Activated T-cell treated with anti-CD3 and anti-CD28 coated beads, Interleukin-2, amount 50 U/mL, for 4 hours (primary cell): ENCODE data around the gene LAG3. TPM values are rescaled to one million over a fixed set of nuclear protein-coding genes. Genes with fewer than 3 reads are reported as not detected.
"Not testable (repeated sequence)": the region's sequence is repeated elsewhere in the genome, so short reads cannot be mapped to it uniquely, and the experiment has no call there.

Experiments
- ATAC-seq, 2 donors: fragments of 200-7000 bp; cut with Tn5 transposase; one replicate each; pipeline ENCODE4 v1.10.0; 2021
- DNase-seq: peaks from one replicate; pipeline ENCODE4 v3.0.0-alpha.2; 2020
- H3K27me3 Mint-ChIP-seq: one replicate; pipeline ENCODE4 v1.8.0; 2021; ENCODE audit warnings: low read depth, mixed read lengths
- H3K36me3 Mint-ChIP-seq: one replicate; pipeline ENCODE4 v1.8.0; 2022; ENCODE audit warnings: mixed read lengths; ENCODE audit not compliant: insufficient read depth
- H3K4me1 Mint-ChIP-seq: one replicate; pipeline ENCODE4 v1.8.0; 2021; ENCODE audit warnings: low read depth, mixed read lengths
- H3K4me3 Mint-ChIP-seq: one replicate; pipeline ENCODE4 v1.8.0; 2021; ENCODE audit warnings: mild to moderate bottlenecking, moderate library complexity, mixed read lengths
- H3K9me3 Mint-ChIP-seq: one replicate; pipeline ENCODE4 v1.8.0; 2021; ENCODE audit warnings: mixed read lengths
- total RNA-seq, 3 donors: library from RNA; stranded (reverse); gene quantifications; one replicate each; pipeline ENCODE4 v1.2.1, GENCODE V29; 2021

The LAG3 gene
- 100 to 1,000 TPM in 1 of 3 donors, 10 to 100 TPM in 2; 71.1 to 125 (median 86.4) TPM for total RNA-seq

DNA sequence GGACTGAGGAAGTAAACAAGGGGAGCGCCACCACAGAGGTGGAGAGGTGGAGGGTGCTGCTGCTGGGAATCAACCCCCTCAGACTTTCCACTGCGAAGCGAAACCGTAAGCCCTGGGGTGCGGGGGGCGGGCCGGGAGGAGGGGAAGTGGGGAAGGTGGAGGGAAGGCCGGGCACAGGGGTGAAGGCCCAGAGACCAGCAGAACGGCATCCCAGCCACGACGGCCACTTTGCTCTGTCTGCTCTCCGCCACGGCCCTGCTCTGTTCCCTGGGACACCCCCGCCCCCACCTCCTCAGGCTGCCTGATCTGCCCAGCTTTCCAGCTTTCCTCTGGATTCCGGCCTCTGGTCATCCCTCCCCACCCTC, at the start of gene LAG3:
LAG3 (plus strand) TSS at position 190 of the 365 bp plus-strand sequence. CDS start 333 bp downstream, outside the sequence.
- DNase-seq = peak; percentile 65
- peak; percentile 53 to 59 for ATAC-seq
- H3K27me3 Mint-ChIP-seq = peaks cover 39% of the 10 kb centered on the region
- peaks cover 8% of the 10 kb centered on the region for H3K36me3 Mint-ChIP-seq
- H3K4me3 Mint-ChIP-seq = peak within 1 kb of the TSS; percentile 77
- peaks cover 60% of the 10 kb centered on the region for H3K4me1 Mint-ChIP-seq
- no peaks in the 10 kb centered on the region for H3K9me3 Mint-ChIP-seq

DNA sequence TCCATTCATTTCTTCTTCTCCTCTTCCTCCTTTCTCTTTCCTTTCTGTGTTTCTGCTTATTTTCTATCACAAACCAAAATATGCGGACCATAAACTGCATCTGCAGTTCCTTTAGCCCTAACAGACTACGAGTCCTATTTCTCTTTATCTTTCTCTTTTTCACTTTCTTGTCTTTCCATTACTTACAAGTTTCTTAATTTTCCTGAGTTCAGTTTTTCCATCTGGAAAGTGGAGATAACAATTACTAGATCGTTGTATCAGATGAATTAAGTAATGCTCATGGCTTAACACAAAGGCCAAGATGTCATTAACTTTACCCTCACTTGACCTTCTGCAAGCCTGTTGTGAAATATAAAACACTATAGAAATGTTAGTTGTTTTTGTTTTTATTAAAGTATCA, 49.5 kb upstream of the LAG3 start:
- no peak for DNase-seq

DNA sequence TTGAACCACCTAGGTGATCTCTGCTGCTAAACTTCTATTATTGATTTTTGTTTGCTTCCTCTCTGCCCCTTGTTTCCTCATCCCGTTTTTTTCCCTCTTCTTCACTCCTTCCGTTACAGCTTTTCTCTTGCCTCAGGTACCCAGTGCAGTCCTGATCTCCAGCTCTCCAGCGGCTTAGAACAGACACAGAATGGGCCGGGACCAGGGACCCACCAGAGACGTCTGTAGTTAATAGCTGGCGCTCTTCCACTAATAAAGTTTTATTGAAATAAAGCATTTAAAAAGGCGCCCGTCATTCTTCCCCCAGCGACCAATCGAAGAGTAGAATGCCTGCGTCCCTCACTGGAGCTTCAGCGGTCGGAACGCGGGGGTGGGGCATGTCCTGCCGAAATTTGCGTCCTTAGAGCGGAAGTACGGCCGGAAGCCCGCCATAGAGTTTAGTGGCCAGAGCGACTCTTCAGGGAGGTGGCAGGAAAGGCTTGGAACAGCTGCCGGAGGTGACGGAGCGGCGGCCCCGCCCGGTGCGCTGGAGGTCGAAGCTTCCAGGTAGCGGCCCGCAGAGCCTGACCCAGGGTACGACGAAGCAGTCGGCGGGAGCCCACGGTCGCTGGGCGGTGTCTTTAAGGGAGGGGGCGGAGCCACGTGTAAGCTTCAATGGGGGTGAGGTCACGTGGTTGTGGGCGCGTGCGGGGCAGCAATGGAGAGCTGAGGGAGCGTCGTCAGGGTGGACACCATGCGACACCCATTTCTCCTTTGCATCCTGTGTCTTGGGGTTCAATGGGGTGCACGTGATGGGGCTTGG, 48.5 kb upstream of the LAG3 start, which contains the start of gene COPS7A:
COPS7A (plus strand) TSS at position 440 of the 802 bp plus-strand sequence. CDS start 611 bp downstream, outside the sequence.
- Mint-ChIP-seq H3K27me3 (no peaks in the 10 kb centered on the region), H3K9me3 (peaks cover 4% of the 10 kb centered on the region), H3K4me1 (peaks cover 23% of the 10 kb centered on the region), H3K36me3 (peaks cover 10% of the 10 kb centered on the region), H3K4me3 (peak within 1 kb of the TSS; percentile 86)
- ATAC-seq = peak; percentile 97
- DNase-seq = peak; percentile 84

More for the DNA sequence above, 49.5 kb upstream of the LAG3 start:
- H3K4me3 Mint-ChIP-seq = no peak overlapping the region
- peaks cover 23% of the 10 kb centered on the region for H3K4me1 Mint-ChIP-seq
- ATAC-seq = no peak
- peaks cover 4% of the 10 kb centered on the region for H3K36me3 Mint-ChIP-seq
- H3K27me3 Mint-ChIP-seq = no peaks in the 10 kb centered on the region
- peaks cover 4% of the 10 kb centered on the region for H3K9me3 Mint-ChIP-seq

DNA sequence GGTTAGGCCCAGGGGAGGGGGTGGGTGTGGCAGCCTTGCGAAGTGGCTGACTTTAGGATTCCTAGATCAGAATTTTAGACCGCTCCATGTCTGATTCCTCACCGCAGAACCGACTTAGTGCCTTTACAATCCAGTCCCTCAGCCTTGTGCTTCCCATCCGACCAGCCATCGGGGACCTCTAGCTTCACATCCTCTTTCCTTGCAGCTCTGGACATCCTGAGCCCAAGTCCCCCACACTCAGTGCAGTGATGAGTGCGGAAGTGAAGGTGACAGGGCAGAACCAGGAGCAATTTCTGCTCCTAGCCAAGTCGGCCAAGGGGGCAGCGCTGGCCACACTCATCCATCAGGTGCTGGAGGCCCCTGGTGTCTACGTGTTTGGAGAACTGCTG, 47.9 kb upstream of the LAG3 start:
- ATAC-seq = peak; percentile 32 to 38
- Mint-ChIP-seq H3K4me1 (peaks cover 23% of the 10 kb centered on the region), H3K36me3 (peaks cover 12% of the 10 kb centered on the region), H3K9me3 (peaks cover 4% of the 10 kb centered on the region), H3K27me3 (no peaks in the 10 kb centered on the region), H3K4me3 (peak overlapping the region; percentile 86)
- DNase-seq = no peak

DNA sequence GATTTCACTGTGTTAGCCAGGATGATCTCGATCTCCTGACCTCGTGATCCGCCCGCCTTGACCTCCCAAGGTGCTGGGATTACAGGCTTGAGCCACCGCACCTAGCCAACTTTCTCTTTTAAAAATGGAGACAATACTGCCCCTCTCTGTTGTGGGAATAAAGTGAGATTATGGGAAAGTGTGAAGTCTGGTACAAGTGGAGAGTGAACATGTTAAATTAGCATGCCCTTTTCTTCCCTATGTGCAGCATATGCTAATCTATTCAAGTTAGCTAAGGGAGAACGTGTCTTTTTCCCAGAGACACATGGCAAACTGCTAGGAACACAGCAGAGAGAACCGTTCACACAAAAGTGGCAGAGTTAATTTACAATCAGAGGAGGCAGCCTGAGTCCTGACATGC, 47.0 kb upstream of the LAG3 start:
- Mint-ChIP-seq H3K4me3 (peak overlapping the region; percentile 86), H3K9me3 (peaks cover 4% of the 10 kb centered on the region), H3K36me3 (peaks cover 20% of the 10 kb centered on the region)

DNA sequence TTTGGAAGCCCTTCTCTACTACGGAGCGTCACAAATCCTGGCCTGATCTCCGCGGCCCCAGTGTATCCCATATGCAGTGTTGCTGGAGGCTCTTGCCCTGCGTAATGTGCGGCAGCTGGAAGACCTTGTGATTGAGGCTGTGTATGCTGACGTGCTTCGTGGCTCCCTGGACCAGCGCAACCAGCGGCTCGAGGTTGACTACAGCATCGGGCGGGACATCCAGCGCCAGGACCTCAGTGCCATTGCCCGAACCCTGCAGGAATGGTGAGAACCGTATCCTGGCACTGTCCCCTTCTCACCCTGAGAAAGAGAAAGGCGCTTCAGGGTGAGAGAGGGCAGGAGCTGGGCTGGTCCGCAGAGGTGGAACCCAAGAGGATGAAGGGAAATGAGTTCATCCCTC, 43.1 kb upstream of the LAG3 start:
- ATAC-seq (no peak), DNase-seq (no peak)
- Mint-ChIP-seq H3K36me3 (peaks cover 31% of the 10 kb centered on the region), H3K27me3 (no peaks in the 10 kb centered on the region), H3K9me3 (no peaks in the 10 kb centered on the region), H3K4me1 (peaks cover 13% of the 10 kb centered on the region), H3K4me3 (no peak overlapping the region)

More for the DNA sequence above, 47.0 kb upstream of the LAG3 start:
- H3K4me1 Mint-ChIP-seq = peaks cover 23% of the 10 kb centered on the region
- DNase-seq (no peak), ATAC-seq (no peak)
- no peaks in the 10 kb centered on the region for H3K27me3 Mint-ChIP-seq

DNA sequence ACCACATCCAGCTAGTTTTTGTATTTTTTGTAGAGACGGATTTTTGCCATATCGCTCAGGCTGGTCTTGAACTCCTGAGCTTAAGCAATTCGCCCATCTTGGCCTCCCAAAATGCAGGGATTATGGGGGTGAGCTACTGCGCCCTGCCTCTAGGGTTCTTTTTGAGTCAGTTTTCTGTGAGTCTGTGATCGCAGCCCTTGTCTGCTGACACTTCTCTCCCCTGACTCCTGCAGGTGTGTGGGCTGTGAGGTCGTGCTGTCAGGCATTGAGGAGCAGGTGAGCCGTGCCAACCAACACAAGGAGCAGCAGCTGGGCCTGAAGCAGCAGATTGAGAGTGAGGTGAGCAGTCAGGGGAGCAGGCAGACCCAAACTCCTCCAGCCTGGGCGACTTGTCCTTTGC, 42.2 kb upstream of the LAG3 start:
- ATAC-seq = no peak
- Mint-ChIP-seq H3K4me3 (no peak overlapping the region), H3K36me3 (peaks cover 31% of the 10 kb centered on the region)

DNA sequence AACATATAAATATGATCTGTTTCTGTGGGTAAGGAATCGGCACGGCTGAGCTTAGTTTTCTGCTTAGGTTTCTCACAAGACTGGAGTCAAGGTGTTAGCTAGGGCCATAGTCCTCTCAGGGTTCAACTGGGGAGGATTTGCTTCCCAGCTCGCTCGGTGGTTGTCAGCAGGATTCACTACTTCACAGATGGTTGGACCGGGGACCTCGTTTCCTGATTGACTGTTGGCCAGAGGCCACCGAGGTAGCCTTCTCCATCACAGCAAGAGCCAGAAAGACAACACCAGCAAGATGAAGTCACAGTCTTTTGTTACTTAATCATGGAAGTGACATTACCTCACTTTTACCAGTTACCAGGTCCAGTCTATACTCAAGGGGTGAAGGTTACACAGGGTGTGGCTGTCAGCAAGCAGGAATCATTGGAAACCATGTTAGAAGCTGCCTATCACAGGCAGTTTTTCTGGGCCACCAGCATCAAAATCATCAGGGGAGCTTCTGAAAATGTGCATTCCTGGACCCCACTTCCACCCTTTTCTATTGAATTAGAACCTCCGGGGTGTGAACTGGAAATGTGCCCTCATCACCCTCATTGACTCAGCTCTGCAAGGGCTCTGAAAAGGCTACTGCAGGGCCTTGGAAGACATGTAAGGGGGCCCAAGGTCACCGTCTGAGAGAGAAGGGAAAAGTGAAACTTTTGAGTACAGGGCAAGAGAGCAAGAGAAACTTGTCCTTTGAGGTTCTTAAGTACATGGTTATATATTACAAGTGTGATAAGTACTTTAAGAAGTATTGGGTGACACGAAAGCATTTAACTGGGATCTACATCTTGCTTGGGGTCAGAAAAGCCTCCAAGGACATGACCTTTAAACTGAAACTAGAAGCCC, 37.6 kb upstream of the LAG3 start:
- Mint-ChIP-seq H3K4me1 (peaks cover 3% of the 10 kb centered on the region), H3K36me3 (peaks cover 17% of the 10 kb centered on the region), H3K27me3 (no peaks in the 10 kb centered on the region), H3K9me3 (no peaks in the 10 kb centered on the region), H3K4me3 (no peak overlapping the region)
- DNase-seq = no peak
- ATAC-seq = no peak

More for the DNA sequence above, 42.2 kb upstream of the LAG3 start:
- Mint-ChIP-seq H3K4me1 (peaks cover 8% of the 10 kb centered on the region), H3K27me3 (no peaks in the 10 kb centered on the region), H3K9me3 (no peaks in the 10 kb centered on the region)
- no peak for DNase-seq

DNA sequence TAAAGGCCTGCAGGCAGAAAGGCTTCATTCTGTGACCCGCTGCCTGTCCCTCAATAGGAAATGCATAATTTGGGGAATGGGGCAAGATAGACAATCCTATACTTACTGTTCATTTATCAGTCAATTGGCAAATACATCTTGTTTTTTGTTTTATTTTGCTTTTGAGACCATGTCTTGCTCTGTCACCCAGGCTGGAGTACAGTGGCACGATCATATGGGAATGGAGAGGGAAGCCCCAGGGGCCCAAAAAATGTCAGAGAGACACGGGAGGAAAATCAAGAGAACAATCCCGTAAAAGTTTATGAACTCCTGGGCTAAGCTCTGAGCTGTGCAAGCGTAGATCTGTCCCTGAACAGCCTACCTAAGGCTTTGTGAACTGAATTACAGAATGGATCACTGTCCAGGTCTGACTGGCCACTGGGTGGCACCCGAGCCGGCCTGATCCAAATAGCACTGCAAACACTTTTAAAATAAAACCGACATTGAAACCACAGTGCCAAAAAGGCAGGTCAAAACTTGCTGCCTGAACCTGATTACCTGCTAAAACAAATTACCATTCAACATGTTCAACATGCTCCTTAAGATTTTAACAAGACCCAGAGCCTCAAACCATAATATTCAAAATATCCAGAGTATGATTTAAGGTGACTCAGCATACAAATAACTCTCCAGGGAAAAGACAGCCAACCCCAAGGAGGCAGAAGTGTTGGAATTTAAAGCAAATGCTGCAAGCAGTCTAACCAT, 36.7 kb upstream of the LAG3 start:
- no peaks in the 10 kb centered on the region for H3K9me3 Mint-ChIP-seq
- H3K4me3 Mint-ChIP-seq = no peak overlapping the region
- peaks cover 3% of the 10 kb centered on the region for H3K4me1 Mint-ChIP-seq
- H3K36me3 Mint-ChIP-seq = peaks cover 11% of the 10 kb centered on the region
- ATAC-seq (peak in 1 of 2 donors; percentile 58), DNase-seq (peak; percentile 18)
- H3K27me3 Mint-ChIP-seq = no peaks in the 10 kb centered on the region

DNA sequence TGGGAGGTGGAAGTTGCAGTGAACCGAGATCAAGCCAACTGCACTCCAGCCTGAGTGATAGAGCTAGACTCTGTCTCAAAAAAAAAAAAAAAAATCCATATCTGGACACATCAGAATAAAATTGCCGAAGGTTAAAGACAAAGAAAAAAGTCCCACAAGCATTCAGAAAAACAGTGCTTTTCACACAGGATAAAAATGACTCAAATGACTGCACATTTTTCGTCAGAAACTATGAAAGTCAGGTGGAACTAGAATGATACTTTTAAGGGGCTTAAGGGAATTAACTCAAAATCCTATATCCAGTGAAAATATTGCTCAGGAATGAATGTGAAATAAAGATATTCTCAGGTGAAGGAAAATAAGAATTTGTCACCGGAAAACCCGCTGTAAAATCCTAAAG, 35.6 kb upstream of the LAG3 start:
- H3K9me3 Mint-ChIP-seq = no peaks in the 10 kb centered on the region
- H3K4me3 Mint-ChIP-seq = no peak overlapping the region
- peaks cover 4% of the 10 kb centered on the region for H3K36me3 Mint-ChIP-seq
- DNase-seq = no peak
- ATAC-seq = no peak
- peaks cover 2% of the 10 kb centered on the region for H3K4me1 Mint-ChIP-seq
- H3K27me3 Mint-ChIP-seq = no peaks in the 10 kb centered on the region

DNA sequence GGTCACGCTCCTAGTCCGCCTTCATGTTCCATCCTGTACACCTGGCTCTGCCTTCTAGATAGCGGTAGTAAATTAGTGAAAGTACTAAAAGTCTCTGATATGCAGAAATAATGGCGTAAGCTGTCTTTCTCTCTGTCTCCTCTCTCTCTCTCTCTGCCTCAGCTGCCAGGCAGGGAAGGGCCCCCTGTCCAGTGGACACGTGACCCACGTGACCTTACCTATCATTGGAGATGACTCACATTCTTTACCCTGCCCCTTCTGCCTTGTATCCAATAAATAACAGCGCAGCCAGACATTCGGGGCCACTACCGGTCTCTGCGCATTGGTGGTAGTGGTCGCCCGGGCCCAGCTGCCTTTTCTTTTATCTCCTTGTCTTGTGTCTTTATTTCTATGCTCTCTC, 30.2 kb upstream of the LAG3 start:
- H3K27me3 Mint-ChIP-seq, DNase-seq, H3K4me3 Mint-ChIP-seq, ATAC-seq, H3K9me3 Mint-ChIP-seq, H3K36me3 Mint-ChIP-seq: not testable (repeated sequence)
- H3K4me1 Mint-ChIP-seq = peaks cover 20% of the 10 kb centered on the region

DNA sequence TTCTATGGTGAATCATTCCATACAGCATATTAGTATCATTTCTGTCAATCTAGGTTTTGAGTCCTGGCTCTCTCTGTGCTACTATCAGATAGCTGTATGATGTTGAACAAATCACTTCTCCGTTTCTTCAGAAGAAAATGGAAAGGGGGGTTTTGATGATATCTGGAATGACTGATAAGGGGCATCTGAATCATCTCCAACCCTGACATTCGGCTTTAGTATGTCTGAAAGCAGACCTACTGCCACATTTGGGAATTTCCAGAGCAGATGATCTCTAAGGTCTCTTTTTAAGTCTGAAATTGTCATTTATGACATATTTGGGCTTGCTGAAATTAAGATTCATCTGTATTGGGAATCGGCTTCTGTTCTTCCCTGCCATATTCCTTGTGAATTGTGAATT, 29.5 kb upstream of the LAG3 start:
- Mint-ChIP-seq H3K4me3 (no peak overlapping the region), H3K27me3 (no peaks in the 10 kb centered on the region), H3K4me1 (peaks cover 20% of the 10 kb centered on the region), H3K9me3 (peaks cover 4% of the 10 kb centered on the region), H3K36me3 (peaks cover 5% of the 10 kb centered on the region)
- DNase-seq = no peak
- peak; percentile 74 to 80 for ATAC-seq

DNA sequence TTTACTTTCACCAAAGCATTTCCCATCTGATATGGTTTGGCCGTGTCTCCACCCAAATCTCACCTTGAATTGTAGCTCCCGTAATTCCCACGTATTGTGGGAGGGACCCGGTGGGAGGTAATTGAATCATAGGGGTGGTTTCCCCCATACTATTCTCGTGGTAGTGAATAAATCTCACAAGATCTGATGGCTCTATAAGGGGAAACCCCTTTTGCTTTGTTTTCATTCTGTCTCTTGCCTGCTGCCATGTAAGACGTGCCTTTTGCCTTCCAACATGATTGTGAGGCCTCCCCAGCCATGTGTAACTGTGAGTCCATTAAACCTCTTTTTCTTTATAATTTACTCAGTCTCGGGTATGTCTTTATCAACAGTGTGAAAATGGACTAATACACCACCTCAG, 29.0 kb upstream of the LAG3 start:
- not testable (repeated sequence) for H3K9me3 Mint-ChIP-seq, H3K4me3 Mint-ChIP-seq, H3K36me3 Mint-ChIP-seq, H3K27me3 Mint-ChIP-seq, DNase-seq
- ATAC-seq = peak; percentile 53 to 75
- H3K4me1 Mint-ChIP-seq = peaks cover 20% of the 10 kb centered on the region
